CD4-positive, alpha-beta T cell (primary cell): ENCODE measurements around the gene IL2RA. TPM values are rescaled to one million over a fixed set of nuclear protein-coding genes. Genes with fewer than 3 reads are reported as not detected.

Experiments
- ATAC-seq: fragments of 200-7000 bp; cut with Tn5 transposase; one replicate; pipeline ENCODE4 v1.10.0; 2022; ENCODE audit warnings: mild to moderate bottlenecking; ENCODE audit not compliant: poor library complexity
- CTCF ChIA-PET: fragments of 350-600 bp; sonication (Branson Sonifier 250); formaldehyde crosslinking; loops from one replicate; lab custom pipeline; 2021; ENCODE audit warnings: antibody characterized with exemption, inconsistent platforms; lab: Charles Lee
- POLR2A ChIA-PET: fragments of 350-600 bp; sonication (Branson Sonifier 250); formaldehyde crosslinking; loops from one replicate; lab custom pipeline; 2021; ENCODE audit warnings: antibody characterized with exemption, inconsistent platforms; lab: Charles Lee
- DNase-seq, 14 experiments: peaks; one replicate each; pipeline ENCODE4 v3.0.0-alpha.2; 2013 to 2020; ENCODE audit warnings: mixed read lengths in 2 of 14
- H3K27ac ChIP-seq, 2 donors: one replicate each; pipeline versions ENCODE4 v1.5.1 to v1.7.0; 2013; ENCODE audit warnings: low read length in 2 of 2, low read depth in 1 of 2, mild to moderate bottlenecking in 1 of 2
- H3K27me3 ChIP-seq, 2 experiments: 1 replicate in 1 of 2; 2 replicates in 1 of 2; pipeline versions ENCODE4 v1.6.1 to v1.7.0; 2013; ENCODE audit warnings: low read length in 2 of 2, control low read depth in 1 of 2, mild to moderate bottlenecking in 1 of 2, moderate library complexity in 1 of 2; ENCODE audit not compliant: insufficient read depth in 2 of 2, control insufficient read depth in 1 of 2
- H3K36me3 ChIP-seq: one replicate; pipeline ENCODE4 v1.6.1; 2013; ENCODE audit warnings: low read length, control low read depth; ENCODE audit not compliant: insufficient read depth
- H3K4me1 ChIP-seq: one replicate; pipeline ENCODE4 v1.6.1; 2013; ENCODE audit warnings: low read length, control low read depth; ENCODE audit not compliant: insufficient read depth
- H3K4me3 ChIP-seq: one replicate; pipeline ENCODE4 v1.5.1; 2013; ENCODE audit warnings: mild to moderate bottlenecking, low read length, moderate library complexity
- H3K9me3 ChIP-seq, 2 experiments: 1 replicate in 1 of 2; 2 replicates in 1 of 2; pipeline versions ENCODE4 v1.6.1 to v1.7.0; 2013; ENCODE audit warnings: low read length in 2 of 2, mild to moderate bottlenecking in 2 of 2, control low read depth in 1 of 2, moderate library complexity in 1 of 2; ENCODE audit not compliant: control insufficient read depth in 1 of 2, insufficient read depth in 1 of 2
- H3K27ac Mint-ChIP-seq: one replicate; pipeline ENCODE4 v1.8.0; 2020; ENCODE audit warnings: mixed read lengths
- H3K27me3 Mint-ChIP-seq: one replicate; pipeline ENCODE4 v1.8.0; 2021; ENCODE audit warnings: mixed read lengths
- H3K36me3 Mint-ChIP-seq: one replicate; pipeline ENCODE4 v1.8.0; 2021; ENCODE audit warnings: low read depth, mixed read lengths
- H3K4me1 Mint-ChIP-seq: one replicate; pipeline ENCODE4 v1.8.0; 2021; ENCODE audit warnings: low read depth, mixed read lengths
- H3K4me3 Mint-ChIP-seq: one replicate; pipeline ENCODE4 v1.8.0; 2020; ENCODE audit warnings: mild to moderate bottlenecking, mixed read lengths
- H3K9me3 Mint-ChIP-seq: one replicate; pipeline ENCODE4 v1.8.0; 2020; ENCODE audit warnings: mixed read lengths
- intact Hi-C, 2 experiments: fragments of 100-400 bp; cut with DNase I in 1 of 2; cut with micrococcal nuclease in 1 of 2; formaldehyde crosslinking; loops; one replicate each; pipeline versions ENCODE4 v1.15.1 to v1.9.0; 2023 to 2025; cut with DNase I, micrococcal nuclease
- total RNA-seq, 174 experiments: library from RNA in 2 of 174; stranded (reverse) in 2 of 174; gene quantifications; one replicate each; pipeline ENCODE4 v1.2.3 and lab custom pipeline; 2021 to 2026
- TF ChIP-seq, protein P1 (sequence below): fragments of 200-600 bp; IDR thresholded peaks from one replicate; pipeline ENCODE4 v1.8.0; 2022; ENCODE audit warnings: antibody characterized with exemption, mild to moderate bottlenecking

IL2RA gene
- total RNA-seq, 2 experiments from 2014 or later = 4.9 to 5.4 TPM

DNA sequence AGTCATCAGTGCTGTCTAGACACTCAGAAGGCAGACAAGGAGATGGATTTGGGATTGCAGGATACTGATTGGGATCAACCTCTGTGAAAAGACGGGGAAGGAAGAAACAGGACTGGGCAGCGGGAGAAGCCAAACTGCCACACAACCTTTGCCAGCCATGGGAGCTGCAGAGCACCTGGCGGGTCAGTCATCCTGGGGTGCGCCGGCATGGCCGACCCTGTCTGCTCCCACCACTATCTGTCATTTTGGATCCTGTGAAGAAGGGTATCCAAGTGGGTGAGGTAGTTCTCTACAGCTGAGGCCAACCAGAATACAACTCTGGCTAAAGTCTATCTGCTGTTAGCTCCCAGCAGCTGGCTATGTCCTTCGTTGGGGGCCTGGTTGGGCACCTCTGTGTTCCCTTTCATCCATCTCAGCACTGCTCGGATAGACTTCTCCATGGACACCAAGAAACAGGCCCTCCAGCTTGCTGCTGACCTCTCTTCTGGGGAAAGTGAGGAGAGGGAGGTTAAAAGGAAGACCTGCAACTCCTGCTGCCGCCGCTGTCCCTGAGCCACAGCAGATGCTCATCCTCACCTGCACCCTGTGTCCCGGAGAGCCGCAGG, 15.0 kb upstream of the IL2RA start:
- Mint-ChIP-seq H3K9me3 (no peaks in the 10 kb centered on the region), H3K27ac (no peak overlapping the region), H3K27me3 (no peaks in the 10 kb centered on the region), H3K36me3 (no peaks in the 10 kb centered on the region), H3K4me1 (peaks cover 21% of the 10 kb centered on the region), H3K4me3 (no peak overlapping the region)
- no peak for ATAC-seq
- TF ChIP-seq, protein P1, sequence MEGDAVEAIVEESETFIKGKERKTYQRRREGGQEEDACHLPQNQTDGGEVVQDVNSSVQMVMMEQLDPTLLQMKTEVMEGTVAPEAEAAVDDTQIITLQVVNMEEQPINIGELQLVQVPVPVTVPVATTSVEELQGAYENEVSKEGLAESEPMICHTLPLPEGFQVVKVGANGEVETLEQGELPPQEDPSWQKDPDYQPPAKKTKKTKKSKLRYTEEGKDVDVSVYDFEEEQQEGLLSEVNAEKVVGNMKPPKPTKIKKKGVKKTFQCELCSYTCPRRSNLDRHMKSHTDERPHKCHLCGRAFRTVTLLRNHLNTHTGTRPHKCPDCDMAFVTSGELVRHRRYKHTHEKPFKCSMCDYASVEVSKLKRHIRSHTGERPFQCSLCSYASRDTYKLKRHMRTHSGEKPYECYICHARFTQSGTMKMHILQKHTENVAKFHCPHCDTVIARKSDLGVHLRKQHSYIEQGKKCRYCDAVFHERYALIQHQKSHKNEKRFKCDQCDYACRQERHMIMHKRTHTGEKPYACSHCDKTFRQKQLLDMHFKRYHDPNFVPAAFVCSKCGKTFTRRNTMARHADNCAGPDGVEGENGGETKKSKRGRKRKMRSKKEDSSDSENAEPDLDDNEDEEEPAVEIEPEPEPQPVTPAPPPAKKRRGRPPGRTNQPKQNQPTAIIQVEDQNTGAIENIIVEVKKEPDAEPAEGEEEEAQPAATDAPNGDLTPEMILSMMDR = no peak
- no peak for DNase-seq
- Histone ChIP-seq H3K4me3 (no peak overlapping the region), H3K36me3 (no peaks in the 10 kb centered on the region), H3K9me3 (no peaks in the 10 kb centered on the region), H3K27me3 (no peaks in the 10 kb centered on the region), H3K27ac (no peak overlapping the region), H3K4me1 (peaks cover 9% of the 10 kb centered on the region)
- POLR2A ChIA-PET = no interaction called here
- CTCF ChIA-PET = interaction anchor here (1.2 kb wide), 1 partner anchor 9 kb away, joined by 4 read pairs; no protein-coding TSS in a partner anchor
- intact Hi-C loops = no loop called here

DNA sequence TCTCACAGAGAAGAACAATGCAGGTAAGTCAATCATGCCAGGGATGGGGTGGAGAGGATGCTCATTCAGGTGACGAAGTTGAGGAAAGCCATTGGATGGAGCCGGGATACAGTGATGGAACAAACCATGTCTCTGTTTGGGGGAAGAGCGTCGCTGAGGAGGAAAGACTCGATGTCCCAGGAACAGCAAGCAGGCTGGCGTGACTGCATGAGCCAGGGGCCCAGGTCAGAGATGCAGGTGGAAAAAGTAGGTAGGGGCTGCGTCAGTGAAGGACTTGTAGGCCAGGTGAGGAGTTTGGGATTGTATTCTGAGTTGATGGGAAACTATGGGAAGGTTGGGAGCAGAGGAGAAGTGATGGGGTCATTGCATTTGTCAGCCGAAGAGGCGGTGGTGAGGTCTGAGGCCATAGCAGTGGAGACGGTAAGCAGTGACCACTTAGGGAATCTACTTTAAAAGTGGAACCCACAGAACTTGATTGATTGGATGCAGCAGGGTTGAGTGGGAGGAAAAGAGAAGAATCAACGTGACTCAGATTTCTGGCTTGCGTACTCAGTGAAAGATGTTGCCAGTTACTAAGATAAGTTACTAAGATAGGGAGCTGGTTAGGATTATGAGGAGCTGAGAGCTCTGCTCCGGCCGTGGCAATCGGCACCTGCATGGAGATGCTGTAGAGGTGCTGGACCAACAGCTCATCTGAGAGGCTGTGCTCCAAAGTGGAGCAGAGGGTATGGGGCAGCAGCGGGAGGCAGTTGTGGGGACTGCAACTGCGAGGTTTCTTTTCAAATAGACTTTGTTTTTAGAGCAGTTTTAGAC, 12.5 kb upstream of the IL2RA start:
- H3K4me1 ChIP-seq = peaks cover 33% of the 10 kb centered on the region
- no peaks in the 10 kb centered on the region for H3K27me3 Mint-ChIP-seq
- H3K9me3 ChIP-seq = no peaks in the 10 kb centered on the region
- no peak overlapping the region for H3K4me3 Mint-ChIP-seq
- no peak overlapping the region for H3K27ac ChIP-seq
- ATAC-seq (no peak), DNase-seq (no peak)
- no peaks in the 10 kb centered on the region for H3K36me3 ChIP-seq
- H3K36me3 Mint-ChIP-seq = no peaks in the 10 kb centered on the region
- no peaks in the 10 kb centered on the region for H3K27me3 ChIP-seq
- TF ChIP-seq, protein P1 = no peak
- CTCF ChIA-PET = interaction anchor here (5.1 kb wide), 1 partner anchor 12 kb away, joined by 36 read pairs; no protein-coding TSS in a partner anchor
- intact Hi-C loops = no loop called here
- no peak overlapping the region for H3K27ac Mint-ChIP-seq
- POLR2A ChIA-PET = interaction anchor here (7.4 kb wide), 1 partner anchor 12 kb away, joined by 51 read pairs; no protein-coding TSS in a partner anchor
- H3K4me1 Mint-ChIP-seq = peaks cover 45% of the 10 kb centered on the region
- H3K4me3 ChIP-seq = no peak overlapping the region
- H3K9me3 Mint-ChIP-seq = no peaks in the 10 kb centered on the region

DNA sequence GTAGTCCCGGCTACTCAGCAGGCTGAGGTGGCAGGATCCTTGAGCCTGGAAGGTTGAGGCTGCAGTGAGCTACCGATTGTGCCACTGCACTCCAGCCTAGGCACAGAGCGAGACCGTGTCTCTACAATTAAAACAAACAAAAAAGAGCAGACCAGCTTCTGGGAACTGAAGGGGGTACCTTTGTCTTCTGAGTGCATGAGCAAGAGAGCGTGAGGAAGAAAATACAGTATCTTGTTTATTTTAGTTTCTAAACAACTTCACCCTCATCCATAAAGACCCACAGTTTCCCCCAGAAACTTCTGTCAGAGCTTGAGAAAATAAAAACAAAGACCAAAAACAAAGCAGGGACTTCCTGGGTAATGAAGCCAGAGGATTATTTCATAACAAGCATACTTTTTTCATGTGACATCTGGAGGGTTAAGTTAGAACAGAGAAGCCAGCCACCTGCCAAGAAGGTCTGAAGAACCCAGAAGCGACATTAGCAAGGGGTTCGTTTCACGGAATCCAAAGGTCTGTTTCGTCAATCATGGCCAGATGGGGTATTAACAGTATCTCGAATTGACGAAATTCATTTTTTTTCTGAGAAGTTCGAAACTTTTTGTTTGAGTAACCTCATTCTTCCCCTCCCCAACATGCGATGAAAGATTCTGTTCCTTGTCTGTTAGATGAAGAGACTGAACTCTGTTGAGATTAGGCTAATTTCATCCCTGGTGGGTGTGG, 10.2 kb upstream of the IL2RA start:
- intact Hi-C loops = no loop called here

More for the DNA sequence above, 10.2 kb upstream of the IL2RA start:
- no peaks in the 10 kb centered on the region for H3K27me3 Mint-ChIP-seq
- ATAC-seq (no peak), DNase-seq (peak in 2 of 14 experiments; percentile 45 to 57)
- H3K4me3 ChIP-seq = peak overlapping the region; percentile 5
- peak overlapping the region; percentile 25 to 40 for H3K27ac ChIP-seq
- H3K27me3 ChIP-seq = no peaks in the 10 kb centered on the region
- H3K9me3 Mint-ChIP-seq = no peaks in the 10 kb centered on the region
- H3K27ac Mint-ChIP-seq = peak overlapping the region; percentile 82
- peaks cover 57% of the 10 kb centered on the region for H3K4me1 ChIP-seq
- H3K36me3 Mint-ChIP-seq = no peaks in the 10 kb centered on the region
- peaks cover 68% of the 10 kb centered on the region for H3K4me1 Mint-ChIP-seq
- CTCF ChIA-PET = interaction anchor here (0.6 to 5.1 kb wide), 3 partner anchors 14 to 247 kb away, joined by 3 to 36 read pairs (median 3); no protein-coding TSS in a partner anchor
- H3K36me3 ChIP-seq = no peaks in the 10 kb centered on the region
- H3K4me3 Mint-ChIP-seq = peak overlapping the region; percentile 39
- TF ChIP-seq, protein P1 = no peak
- no peaks in the 10 kb centered on the region for H3K9me3 ChIP-seq
- POLR2A ChIA-PET = interaction anchor here (0.6 to 7.4 kb wide), 11 partner anchors 9 to 182 kb away, joined by 3 to 51 read pairs (median 4); partner anchors contain the start of genes ANKRD16, FBH1 and IL2RA
